HL-60/S4 (cell line): ENCODE results near the gene MT3.

Experiments
- in situ Hi-C: fragments of 300-500 bp; cut with MboI; formaldehyde crosslinking; loops from 2 replicates; pipeline ENCODE4 v1.14.3; 2022; ENCODE audit warnings: low sequenced_read_pairs

The MT3 gene

GRCh38 chr16:56589141-56590039, at the start of gene MT3:
TSS of gene MT3 (plus strand) at chr16:56589528. CDS start at chr16:56589591, 63 bp downstream.
- in situ Hi-C loops: loop anchor here (10.0 kb wide), 1 partner anchor 115 kb away; no protein-coding TSS in a partner anchor

GRCh38 chr16:56539656-56540055, 49.7 kb upstream of the MT3 start:
- in situ Hi-C loops: no loop called here

GRCh38 chr16:56542039-56542438, 47.3 kb upstream of the MT3 start:
- in situ Hi-C loops: no loop called here

DNA sequence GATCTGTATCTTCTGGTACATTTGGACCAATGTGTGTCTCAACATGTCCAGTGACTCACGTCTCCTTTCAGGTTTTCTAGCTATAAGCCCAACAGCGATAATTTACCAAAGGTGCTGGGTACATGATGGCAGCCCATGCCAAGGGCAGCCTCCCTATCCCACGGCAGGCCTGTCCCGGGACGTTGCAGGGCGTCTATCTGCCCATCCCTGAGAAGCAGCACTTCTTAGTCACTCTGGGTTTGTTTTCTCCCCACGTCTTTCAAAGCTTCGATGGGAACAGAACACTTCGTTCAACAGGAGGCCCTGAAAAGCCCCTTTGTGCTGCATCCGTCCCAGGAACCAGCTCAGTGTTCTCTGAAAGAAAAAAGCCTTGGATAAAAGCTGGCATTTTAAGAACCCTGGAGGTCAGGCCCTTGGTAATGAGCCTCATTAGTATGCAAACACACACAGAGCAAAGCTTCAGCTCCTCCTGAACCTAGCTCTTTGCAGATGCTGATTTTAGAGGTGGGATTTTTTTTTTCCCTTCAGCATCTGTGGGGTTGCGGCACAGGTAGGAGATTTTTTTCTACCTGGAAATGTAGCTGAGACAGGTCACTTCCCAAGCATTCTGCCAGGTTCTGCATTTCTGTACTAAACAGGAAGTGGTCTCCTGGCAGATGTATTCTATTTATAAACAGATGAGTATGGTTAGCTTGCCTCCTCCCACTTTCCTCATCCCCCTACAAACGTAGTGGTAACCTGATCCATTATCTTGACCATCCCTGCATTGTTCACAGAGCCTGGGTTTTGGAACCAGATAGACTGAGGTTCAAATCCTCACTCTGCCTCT, 42.0 kb upstream of the MT3 start:
- in situ Hi-C loops: no loop called here

- in situ Hi-C loops: no loop called here
Measured at GRCh38 chr16:56547949-56548567, 41.3 kb upstream of the MT3 start.

DNA sequence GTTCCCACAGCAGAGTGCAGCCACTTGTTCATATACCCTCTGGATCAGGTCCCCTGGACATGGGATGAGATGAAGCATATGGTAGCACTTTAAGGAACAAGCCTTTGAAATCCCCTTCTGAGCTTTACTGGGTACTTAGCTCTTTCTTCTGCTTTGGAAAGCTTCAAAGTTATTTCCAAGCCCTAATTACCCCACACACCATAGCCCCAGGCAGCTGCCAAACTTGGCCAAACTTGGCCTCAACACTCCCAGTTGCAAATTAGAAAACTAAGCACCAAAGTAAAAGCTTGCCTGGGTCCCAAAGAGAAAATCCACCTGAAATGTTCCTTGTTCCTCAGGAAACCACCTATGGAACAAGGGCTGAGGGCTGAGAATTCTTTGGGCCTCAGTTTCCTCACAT, 40.2 kb upstream of the MT3 start:
- in situ Hi-C loops: no loop called here

DNA sequence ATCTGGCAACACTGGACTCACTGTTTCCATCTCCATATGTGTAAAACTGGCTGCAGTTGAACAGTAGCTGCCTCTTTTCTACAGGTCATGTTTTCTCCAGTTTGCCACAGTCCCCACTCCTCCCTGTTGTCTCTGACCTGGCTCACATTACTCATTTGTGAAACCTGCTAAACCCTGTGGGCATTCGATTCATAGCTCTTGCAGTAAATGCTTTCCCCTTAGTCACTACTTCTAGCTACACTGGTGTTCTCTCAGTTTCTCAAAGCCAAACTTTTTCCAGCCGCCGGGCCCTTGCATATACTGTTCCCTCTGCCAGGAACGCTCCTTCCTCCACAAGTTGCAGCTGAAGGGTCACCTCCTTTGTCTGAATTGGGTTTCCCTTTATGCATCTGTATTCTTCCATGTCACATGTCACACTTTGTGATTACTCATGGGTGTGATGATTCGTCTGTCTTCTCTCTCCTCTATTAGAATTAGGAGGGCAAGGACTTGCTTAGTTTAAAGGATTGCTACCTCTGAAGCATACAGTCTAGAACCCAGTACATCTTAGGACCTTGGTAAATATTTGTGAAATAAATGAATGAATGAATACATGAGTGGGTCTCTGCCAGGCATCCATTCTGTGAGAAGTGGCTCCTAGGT, 39.5 kb upstream of the MT3 start:
- in situ Hi-C loops: no loop called here

GRCh38 chr16:56551796-56552738, 37.3 kb upstream of the MT3 start:
- in situ Hi-C loops: no loop called here

GRCh38 chr16:56554441-56554840, 34.9 kb upstream of the MT3 start:
- in situ Hi-C loops: no loop called here

DNA sequence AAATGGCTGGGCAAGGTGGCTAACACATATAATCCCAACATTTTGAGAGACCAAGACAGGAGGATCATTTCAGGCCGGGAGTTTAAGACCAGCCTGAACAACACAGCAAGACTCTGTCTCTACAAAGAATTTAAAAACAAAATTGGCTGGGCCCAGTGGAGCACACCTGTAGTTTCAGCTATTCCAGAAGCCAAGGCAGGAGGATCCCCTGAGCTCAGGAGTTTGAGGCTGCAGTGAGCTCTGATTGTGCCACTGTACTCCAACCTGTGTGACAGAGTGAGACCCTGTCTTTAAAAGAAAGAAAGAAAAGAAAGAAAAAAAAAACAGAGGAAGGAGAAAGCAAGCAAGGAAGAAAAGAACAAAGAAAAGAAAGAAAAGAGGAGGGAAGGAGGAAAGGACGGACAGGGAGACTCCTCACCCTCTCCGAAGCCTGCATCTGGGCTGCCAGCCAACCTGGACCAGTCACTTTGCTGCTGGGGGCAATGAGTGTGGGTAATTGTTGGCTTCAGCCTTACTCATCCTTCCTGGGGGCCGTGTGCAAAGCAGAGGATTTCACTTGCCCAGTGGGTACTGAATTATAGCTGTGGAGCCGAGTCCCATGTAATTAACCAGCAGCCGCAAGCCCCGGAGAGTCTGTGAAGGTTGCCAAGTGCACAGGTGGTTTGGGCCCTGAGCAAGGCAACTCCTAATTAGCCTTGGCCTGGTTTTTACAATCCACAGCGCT, 31.1 kb upstream of the MT3 start:
- in situ Hi-C loops: no loop called here

DNA sequence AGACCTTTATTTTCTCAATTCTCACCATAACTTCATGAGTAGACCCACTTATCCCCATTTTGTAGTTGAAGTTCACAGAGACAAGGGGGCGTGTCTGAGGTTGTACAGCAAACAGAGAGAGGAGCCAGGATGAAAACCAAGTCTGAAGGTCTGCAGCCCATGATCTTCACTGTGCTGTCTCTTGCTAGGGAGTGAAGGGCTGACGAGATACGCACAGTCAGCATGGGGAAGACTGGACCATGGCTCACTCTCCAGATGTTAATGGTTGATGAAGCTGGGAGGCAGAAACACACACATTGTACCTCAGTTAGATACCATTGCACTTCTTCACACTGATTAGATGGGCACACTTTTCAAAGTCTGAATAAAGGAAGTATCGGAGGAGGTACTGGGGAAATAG, 30.2 kb upstream of the MT3 start:
- in situ Hi-C loops: no loop called here

DNA sequence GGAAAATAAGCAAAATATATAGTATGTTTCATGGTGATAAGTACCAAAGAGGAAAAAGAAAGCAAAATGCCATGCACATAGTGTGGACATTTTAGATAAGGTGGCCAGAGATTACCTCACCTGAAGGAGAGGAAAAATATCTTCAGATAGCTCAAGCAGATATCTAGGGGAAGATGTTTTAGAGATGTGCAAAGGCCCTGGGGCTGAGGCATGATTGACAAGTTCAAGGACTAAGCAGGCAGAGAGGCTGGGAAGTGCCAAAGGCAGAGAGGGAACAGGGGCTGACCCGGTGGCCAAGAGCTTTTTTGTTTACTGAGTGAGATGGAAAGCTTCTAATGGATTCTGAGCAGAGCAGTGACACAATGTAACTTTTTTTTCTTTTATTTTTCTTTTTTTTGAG, 28.9 kb upstream of the MT3 start:
- in situ Hi-C loops: no loop called here

DNA sequence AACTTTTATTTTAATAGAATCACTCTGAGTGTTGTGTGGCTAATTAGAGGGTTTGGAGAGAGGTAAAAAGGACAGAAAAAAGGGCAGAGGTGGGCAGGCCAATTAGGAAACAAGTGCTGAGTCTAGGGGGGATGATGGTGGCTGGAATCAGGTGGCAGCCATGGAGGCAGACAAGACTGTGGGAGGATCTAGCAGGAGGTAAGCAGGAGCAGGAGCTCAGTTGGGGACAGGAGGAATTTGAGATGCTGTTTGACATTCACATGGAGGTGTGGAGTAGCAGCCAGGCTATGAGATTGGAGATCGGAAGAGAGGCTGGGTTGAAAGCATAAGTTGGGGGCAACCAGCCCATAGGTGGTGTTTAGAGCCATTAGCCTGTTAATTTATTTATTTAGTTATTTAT, 28.2 kb upstream of the MT3 start:
- in situ Hi-C loops: no loop called here

DNA sequence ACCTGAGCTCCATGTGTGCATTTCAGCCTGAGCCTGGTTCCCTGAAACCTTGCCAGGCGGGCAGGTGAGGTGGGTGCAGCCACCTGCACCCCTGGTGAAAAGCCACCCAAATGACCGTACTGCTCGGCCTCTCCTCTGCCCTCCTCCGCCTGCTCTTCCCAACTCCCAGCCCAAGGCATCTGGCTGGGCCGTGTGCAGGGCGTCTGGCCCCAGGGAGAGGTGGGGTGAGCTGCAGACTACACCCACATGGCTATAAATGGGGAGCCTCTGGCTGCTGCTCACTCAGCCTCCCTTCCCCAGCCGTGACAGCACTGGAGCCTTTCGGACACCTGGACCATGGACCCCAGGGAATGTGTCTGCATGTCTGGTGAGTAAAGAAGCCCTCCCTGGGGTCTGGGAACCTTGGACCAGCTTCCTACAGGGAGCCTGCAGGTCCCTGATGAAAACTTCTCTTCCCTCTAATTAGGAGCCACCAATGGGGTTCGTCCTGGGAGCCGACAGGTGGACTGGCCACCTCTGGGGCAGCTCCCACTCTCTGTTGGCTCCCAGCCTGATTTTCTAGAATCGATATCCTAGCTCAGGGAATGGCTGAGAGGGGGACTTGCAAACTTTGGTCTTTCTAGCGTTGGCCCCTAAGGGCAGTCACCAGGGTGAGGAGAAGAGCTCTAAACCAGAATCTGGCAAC, 24.4 kb upstream of the MT3 start, which contains the start of gene MT4:
Gene MT4 (plus strand): TSS at position 281 of the 685 bp plus-strand sequence. CDS start 56 bp downstream, at position 337.
- in situ Hi-C loops: no loop called here

DNA sequence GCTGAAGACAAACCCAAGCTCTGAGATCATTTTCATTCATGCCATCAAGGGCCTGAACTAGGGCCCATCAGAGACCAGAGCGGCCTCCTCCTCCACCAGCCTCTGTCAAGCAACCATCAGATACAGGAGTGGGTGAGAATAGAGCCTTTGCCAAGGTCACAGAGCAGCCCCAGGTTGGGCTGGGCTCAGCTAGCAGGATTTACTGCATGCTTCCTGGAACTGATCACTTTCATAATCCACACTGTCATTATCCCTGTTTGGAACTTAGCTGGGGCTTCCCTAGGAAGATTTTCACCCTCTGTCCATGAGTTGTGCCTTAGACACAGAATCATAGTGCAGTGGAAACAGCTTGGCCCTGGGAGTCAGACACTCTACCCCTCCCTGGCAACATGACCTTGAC, 19.4 kb upstream of the MT3 start:
- in situ Hi-C loops: no loop called here

DNA sequence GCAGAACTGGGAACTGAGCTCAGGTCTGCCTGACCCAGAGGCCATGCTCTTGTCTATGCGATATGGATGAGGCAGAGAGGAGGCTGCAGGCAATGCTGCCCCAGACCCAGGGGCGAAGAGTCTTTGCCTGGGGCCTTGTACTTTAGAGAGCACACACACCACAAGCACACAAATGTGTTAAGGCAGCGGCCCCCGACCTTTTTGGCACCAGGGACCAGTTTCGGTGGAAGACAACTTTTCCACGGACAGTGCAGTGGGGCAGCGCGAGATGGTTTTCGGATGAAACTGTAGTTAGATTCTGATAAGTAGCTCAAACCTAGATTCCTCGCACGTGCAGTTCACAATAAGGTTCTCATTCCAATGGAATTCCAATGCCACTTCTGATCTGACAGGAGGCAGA, 17.8 kb upstream of the MT3 start:
- in situ Hi-C loops: no loop called here

DNA sequence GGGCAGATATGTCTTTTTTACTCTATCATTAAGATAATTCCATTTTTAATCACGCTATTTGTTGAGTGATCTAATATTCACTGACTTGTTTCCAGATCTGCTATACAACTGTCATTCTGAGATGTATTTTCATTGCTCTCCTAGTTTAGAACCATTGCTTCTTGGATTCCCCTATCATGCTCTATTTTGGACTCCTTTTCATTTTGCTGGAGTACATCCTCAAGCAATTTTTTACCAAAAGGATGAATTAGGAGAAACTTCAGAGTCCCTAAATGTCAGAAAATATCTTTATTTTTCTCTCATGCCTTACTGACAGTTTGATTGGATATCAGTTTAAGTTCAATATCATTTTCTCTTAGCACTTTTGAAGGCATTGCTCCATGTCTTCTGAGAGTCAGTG, 14.7 kb upstream of the MT3 start:
- in situ Hi-C loops: no loop called here

- in situ Hi-C loops: no loop called here
Measured at GRCh38 chr16:56576585-56577299, 12.6 kb upstream of the MT3 start.
